HPDE6-E6E7 (cell line): ENCODE data around the gene CLDN7.

Experiments used
- DNase-seq: peaks from one replicate; pipeline ENCODE4 v3.0.0; 2011; ENCODE audit warnings: missing footprints; ENCODE audit errors: extremely low spot score

The CLDN7 gene, protein sequence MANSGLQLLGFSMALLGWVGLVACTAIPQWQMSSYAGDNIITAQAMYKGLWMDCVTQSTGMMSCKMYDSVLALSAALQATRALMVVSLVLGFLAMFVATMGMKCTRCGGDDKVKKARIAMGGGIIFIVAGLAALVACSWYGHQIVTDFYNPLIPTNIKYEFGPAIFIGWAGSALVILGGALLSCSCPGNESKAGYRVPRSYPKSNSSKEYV

DNA sequence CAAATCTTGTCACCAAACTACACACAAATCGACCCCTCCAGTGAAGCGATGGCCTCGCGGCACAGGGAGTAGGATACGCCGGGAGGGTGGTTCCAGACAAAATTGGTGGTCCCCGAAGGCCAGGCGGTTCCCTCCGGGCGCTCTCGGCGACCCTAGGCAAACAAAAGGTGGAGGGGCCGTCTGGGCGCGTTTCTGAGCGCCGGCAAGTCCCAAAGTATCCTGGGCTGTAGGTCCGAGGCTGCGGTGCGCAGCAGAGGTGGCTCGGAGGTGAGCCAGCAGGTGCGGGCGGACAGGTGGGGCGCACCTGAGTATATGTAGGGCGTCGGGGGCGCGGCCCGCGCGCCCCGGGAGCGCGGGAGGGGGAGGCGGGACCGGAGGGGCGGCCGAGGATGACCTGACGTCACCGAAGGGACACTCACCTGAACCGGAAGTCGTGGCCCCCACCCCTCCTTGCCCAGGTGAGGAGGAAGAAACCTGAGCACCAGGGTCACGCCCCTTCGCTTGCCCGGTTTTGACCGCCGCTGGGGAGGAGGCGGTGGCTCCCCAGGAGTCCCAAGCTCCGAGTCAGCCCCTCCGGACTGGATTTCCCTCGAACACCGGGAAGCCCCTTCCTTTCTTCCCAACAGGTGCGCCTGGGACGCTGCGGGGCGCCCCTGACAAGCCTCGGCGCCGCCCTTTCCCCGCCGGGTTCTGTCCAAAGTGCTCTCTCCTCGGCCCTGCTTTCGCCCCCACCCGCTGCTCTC is at the start of gene CLDN7:
Gene CLDN7, minus strand, starts transcription at position 287 of the 743 bp plus-strand sequence. CDS start 435 bp downstream, outside the sequence.
- peak; percentile 90 for DNase-seq

DNA sequence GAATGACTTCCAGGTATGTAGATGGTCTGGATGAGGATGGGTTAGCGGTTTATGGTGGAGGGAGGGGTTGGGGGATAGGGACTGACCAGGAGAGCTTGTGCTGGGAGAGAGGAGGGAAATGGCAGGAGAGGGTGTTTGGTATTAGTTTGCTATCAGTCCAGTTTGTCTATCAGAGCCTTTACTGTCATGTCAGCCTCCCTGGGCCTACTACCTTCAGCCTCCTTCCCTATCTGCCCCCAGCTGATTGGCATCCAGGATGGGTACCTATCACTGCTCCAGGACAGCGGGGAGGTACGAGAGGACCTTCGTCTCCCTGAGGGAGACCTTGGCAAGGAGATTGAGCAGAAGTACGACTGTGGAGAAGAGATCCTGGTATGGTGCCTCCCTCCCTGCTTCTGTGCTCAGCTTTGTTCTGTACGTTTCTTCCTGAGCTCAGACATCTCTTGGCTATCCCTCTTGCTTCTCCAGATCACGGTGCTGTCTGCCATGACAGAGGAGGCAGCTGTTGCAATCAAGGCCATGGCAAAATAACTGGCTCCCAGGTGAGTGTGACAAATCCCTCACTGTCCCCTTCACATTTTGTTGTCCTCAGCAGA is 48.9 kb upstream of the CLDN7 start:
- DNase-seq, result no peak

DNA sequence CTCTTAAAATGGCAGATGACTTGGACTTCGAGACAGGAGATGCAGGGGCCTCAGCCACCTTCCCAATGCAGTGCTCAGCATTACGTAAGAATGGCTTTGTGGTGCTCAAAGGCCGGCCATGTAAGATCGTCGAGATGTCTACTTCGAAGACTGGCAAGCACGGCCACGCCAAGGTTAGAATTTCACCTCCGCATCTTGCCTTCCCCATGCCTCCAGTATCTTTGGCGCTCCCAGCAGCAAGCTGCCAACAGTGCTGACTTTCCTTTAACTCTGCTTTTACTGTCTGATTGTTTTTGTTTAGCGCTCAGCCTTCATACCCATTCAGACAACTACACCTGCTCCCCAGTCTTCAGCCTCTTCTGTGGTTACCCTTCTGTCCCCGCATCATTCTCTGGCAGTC is 47.4 kb upstream of the CLDN7 start:
- DNase-seq, result no peak

DNA sequence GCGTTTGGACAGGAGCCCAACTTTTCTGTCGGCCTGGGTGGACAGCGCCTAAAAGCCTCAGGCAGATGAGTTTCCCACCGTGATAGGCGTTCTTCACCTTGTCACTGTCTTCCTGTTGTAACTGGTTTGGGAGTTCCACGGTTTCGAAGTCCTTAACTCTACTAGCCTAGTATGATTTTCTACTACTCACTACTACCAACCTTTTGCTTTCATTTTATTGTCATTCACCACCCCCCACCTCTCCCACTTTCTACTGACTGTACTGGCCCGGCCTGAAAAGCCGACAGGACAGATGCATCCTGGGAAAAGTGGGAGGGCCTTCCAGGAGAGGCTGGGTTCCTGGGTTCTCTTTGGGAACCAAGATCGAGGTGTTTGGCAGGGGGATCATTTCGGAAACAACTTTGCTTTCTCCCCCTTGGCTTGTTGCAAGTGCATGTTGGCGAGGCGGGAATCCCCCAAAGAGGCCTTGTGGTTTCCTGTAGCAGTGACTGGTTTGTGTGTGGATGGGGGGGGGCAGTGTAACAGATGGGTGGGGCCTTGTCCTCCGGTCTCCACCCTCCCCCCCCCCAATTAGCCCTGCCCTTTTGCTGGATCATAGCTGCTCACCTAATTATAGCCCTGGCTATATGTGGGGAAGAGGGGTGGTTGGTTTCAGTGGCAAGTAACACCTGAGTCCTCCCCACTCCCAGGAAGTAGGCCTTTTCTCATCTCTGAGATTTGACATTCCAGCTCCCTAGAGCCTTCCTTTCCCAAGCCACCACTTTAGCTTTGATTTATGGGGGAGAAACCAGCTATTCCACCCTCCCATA is 46.6 kb upstream of the CLDN7 start:
- DNase-seq, result peak; percentile 84

DNA sequence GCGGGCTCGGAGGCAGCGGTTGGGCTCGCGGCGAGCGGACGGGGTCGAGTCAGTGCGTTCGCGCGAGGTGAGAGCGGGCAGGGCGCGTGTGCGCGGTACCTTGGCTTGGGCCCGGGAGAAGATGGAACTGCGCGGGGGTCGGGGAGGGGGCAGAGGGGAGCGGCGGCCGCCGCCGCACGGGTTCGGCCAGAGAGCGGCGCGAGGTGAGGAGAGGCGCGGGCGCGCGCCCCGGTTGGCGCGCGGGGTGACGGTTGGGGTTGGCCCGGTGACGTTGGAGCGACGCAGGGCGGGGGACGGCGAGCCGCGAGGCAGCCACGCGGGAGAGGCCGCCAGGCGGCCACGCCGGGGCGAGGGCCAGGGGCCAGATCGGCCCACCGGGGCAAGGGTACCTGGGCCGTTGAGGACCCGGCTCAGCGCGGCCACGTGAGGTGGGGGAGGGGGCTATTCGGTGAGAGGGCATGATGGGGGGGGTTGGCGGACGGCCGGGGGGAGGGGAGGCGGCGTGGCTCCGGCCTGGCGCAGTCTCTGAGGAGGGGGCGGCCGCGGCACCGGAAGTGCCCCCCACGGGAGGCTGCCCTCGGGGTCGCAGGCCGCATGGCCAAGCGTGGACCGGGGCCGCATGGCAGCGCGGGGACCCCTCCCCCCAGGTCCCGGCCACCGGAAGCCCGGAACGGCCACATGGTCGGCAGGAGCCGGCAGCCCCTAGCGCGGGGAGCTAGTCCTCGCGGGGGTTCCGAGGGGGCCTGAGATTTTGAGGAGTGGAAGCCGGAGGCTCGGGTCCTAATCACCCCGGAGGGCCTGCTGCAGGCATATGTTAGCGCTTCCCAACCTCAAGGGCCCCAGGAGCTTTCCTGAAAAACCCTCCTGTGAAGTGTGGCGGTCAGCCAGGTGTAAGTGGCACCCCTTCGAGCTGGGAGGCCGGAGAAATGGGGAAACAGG is 45.7 kb upstream of the CLDN7 start:
- no peak for DNase-seq

DNA sequence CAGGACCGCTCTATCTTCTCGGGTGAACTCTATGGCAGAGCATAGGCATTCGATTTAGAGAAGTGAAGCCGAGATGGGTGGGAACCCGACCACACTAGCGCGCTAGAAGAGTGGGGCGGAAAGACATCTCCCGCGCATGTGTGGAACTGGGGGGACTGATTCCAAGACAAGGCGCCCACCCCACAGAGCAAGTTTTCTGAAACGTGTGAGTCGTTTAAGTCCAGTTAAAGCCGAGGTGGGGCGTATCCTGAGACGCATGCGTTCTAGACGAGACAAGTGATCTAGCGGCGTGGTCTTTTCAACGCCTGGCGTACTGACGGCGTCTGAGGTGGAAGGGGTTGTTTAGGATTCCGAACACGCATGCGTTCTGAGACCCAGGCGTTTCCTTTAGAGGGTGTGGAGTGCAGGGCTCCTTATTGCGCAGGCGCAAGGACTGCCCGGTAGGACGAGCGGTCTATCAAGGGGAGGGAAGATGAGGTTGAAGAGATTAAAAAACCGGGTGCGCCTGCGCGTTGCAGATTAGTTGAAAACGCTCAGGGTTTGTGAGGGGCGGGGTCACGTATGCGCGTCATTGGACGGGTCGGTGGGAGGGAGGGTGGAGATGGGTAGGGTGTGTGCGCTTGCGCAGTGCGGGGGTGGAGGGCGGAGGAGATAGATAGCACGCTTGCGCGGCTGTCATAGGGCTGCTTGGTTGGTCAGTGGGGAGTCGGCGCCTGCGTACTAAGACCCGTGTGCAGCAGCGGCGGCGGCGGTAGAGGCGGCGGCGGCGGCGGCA is 44.8 kb upstream of the CLDN7 start, which contains the start of gene EIF5A:
Gene EIF5A, plus strand, starts transcription at position 718 of the 775 bp plus-strand sequence. CDS start 2,008 bp downstream, outside the sequence.
- DNase-seq, result peak; percentile 99

DNA sequence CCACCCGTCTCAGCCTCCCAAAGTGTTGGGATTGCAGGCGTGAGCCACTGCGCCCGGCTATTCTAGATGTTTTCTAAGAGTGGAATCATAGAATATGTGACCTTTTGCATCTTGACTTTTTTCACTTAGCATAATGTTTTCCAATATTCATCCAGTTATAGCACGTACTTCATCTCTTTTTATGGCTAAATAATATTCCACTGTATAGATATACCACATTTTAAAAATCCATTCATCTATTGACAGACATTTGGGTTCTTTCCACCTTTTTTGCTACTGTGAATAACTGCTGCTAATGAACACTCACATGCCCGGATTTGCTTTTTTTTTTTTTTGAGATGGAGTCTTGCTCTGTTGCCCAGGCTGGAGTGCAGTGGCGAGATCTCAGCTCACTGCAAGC is 41.9 kb upstream of the CLDN7 start:
- DNase-seq, result no peak

DNA sequence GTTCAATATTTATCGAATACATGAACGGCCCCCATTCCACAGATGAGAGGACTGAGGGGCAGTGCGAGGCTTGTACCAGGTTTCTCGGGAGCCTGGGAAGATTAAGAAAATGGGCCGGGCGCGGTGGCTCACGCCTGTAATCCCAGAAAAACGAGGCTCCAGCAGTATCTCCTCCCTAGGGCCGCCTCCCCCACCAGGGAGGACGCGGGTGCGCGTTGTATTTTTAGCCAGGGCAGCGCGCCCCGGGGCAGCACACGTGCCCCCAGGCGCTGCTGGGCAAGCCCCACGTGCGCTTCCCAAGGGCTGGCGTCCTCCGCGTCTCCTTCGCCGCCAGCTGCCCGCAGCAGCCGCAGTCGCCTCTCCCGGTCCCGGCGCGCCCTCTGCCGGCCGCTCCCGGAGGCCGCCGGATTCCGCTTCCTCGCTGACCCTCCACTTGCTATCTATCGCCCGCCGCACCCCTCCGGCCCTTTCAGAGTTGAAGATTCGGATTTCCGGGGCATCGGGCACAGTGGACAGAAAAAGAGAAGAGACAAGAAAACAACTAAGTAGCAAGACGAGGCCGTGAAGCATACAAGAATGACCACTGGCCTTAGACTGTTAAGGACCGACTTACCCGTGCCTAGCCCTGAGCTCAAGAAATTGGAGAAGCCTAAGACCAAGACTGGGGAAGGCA is 34.0 kb upstream of the CLDN7 start:
- DNase-seq, result peak; percentile 62

DNA sequence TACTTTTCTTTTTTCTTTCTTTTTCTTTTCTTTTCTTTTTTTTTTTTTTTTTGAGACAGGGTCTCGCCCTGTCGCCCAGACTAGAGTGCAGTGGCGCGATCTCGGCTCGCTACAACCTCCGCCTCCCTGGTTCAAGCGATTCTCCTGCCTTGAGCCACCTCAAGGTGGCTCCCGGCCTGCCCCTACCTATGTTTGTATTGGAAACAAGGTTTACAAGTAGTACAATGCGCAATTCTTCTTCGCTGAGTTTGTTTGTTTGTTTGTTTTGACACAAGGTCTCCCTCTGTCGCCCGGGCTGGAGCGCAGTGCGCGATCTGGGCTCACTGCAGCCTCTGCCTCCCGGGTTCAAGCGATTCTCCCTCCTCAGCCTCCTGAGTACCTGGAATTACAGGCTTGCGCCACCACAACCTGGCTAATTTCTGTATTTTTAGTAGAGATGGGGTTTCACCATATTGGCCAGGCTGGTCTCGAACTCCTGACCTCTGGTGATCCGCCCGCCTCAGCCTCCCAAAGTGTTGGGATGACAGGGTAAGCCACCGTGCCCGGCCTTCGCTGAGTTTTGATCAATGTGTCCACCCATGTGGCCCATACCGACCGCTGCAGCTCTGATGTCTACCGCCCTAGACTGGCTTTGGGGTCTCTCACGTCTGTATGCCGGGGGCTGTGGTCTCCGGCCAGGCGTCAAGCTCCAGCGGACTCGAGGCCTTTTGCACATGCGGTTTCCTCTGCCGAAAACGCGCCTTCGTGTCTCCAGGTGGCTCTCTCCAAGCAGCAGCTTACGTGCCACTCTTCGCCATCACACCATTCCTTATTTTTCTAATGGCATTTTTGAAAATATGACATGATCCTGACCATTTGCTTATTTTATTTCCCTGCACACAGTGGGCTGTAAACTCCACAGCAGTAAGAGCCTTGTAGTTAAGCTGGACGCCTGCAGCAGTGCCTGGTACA is 33.2 kb upstream of the CLDN7 start:
- DNase-seq, result no peak

DNA sequence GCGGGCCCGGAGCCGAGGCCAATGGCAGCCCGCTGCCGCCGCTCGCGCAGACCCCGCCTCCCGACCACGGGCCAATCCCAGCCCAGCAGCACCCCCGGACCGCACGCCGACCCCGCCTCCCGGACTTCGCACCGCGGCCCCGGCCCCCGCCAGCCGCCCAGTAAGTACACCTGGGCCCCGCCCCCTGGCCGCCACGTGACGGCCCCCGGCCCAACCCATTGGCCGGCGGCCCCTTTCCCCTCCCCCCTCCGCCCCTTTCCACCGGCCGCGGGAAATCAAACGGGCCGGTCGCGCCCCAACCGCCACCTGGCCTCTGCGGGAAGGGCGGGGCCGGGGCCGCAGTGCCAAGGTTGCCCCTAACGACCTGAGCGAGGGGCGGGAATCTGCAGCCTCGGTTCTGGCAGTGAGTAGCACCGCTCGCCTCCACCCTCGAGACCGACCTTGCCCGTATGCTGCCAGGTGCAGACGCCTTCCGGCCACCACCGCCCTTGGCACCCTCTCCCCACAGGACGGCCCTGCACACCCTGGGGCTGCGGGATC is 32.4 kb upstream of the CLDN7 start, which contains the start of gene YBX2:
Gene YBX2, minus strand, starts transcription at position 26 of the 540 bp plus-strand sequence. CDS start 139 bp downstream, outside the sequence.
- peak; percentile 98 for DNase-seq

DNA sequence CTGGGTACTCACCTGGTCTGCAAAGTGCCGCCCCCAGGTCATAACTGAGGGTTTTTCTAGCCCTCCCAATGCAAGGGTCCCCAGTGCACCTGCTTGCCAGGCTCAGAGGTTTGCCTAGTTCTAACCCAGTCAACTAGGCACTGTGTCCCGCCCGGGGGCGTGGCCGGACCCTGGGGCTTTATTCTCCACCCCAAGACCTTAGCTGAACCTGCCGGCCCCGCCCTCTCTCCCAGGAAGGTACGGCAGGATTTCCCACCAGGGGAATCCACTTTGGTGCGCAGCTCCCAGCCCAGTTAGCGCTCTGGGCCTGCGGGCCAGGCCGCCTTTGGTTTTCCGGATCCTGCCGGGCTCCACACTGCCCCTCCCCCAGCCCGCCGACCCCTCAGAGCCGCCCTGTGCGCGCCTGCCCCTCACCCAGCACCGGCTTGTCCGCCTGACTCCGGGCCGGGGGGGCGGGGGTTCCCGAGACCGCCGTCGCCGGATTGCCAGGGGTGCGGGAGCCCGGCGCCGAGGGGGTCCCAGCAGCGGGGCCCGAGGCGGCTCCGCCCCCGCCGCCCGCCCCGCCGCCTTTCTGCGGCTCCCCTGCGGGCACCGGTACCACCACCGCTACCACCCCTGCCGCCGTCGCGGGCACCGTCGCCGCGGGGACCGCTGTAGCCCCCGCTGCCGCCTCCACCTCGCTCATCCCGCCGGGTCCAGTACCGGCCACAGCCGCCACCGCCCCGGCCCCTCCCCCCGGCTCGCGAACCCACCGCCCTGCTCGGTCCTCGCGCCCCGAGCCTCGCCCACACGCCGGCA is 31.7 kb upstream of the CLDN7 start:
- DNase-seq, result peak; percentile 56

DNA sequence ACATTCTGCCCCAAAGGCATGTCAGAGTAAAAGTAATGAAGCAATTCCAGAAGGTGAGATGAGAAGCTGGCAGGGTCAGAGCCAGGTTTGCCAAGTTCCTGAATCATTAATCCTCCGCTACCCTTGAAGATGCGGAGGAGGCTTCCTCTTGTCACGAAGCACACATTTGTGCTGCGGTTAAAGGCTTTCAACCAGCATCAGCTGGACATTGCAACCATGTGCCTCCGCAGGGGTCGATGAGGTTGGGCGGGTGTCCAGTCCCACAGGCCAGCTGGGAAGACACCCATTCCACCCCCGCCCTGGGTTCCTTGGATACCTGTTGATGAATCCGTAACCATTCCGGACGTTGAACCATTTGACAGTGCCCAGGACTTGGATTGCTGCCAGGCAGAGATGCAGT is 30.9 kb upstream of the CLDN7 start:
- peak; percentile 49 for DNase-seq

DNA sequence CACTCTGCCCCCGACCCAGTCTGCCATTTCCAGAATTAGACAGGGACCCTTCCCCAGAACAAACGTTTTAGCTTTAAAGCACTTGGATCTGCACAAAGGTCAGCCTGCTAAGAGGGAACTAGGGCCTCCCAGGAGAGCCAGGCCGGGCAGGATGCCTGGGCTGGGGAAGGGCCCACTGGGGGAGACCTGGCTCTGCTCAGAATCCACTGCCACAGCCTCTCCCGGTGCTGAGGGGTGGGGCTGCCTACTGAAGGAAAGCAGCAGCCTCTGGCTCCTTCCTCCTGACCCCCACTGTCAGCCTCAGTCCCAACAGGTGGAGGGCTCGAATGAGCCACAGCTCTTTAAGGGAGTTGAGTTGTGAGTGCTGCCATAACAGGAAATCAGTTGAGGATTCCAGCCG is 30.5 kb upstream of the CLDN7 start:
- no peak for DNase-seq

DNA sequence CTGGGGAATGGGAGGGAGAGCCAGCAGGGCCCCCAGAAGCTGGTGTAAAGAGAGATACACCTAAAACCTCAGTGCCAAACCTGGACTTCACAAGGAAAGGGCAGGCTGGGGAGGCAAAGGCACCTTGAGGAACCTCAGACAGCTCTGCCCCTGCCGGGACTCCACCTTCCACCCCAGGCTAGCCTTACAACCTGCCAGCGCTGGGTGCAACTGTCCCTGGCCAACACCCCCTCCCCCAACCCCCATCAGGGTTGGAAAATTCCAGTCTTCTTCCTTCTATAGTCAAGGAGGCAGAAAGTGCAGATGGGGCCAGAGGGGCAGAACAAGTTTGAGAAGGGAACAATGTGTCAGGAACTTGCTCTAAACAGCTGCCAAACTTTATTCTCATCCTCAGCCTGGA is 29.9 kb upstream of the CLDN7 start:
- no peak for DNase-seq

DNA sequence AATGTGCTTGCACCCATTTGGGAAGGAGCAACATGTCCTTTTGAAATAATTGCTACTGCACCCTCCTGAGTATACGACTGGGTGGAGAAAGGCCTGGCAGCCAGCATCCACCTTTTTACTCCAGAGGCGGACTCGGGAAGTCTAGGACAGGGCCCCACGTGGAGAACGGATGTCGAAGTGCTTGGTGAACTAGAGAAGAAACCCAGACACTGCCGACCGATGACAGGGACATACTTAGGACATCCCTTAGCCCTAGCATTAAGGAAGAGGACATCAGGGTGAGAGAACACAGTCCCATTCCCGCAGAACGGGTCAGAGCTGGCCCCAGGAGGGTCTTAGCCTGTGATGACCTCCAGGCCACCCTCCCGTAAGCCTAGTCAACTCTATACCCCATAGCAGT is 28.4 kb upstream of the CLDN7 start:
- DNase-seq, result no peak

DNA sequence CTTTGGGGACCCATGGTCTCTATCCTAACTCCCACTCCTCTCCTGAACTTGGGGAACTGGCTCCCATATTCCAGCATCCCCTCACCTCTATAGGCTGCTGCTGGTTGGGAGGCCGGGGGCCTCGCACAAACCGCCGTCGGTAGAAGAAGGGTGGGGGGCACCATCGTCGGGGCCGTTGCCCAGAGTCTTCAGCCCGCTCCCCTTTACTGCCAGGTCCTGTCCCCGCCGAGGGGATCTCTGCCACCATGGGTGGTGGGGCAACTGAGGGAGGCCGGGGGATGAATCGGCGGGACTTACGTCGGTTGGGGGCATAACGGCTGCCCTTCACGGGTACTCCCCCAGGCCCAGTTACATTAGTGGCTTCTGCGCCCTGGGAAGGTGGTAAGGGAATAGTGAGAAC is 27.9 kb upstream of the CLDN7 start:
- DNase-seq, result no peak
